NCI-H2171 treated with DMSO at 0.1 percent for 48 hours (cell line): ENCODE results near the gene KLHL26.

Experiments used
- DNase-seq: peaks from one replicate; lab custom pipeline; 2025; lab: John Stamatoyannopoulos, UW

The KLHL26 gene

DNA sequence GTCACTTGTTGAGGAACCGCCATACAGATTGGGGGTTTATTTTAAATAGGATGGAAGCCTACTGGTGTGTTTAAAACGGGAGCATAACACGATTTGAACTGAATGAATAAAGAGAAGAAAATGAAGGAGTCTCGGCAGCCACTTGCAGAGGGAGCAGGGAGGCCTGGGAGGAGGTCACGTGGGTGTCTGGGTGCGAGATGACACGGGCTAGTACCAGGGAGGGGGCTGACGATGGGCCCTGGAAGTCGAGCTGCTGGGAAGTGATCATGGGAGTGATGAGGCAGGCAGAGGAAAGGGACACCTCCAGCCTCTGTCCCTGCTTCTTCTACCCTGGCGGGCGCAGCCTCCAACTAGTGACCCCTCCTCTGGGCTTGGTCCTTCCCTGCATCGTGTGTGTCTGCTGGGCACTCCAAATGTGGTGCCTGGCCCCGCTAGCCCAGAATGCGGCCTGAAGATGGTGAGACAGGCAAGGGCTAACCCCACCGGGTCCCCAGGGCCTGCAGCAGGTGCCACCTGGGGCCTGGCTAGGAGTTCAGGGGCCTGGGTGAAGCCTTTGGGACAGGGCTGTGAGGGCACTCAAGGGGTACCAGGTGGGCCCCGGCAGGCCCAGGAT is 82.1 kb downstream of the KLHL26 start:
- DNase-seq = no peak

DNA sequence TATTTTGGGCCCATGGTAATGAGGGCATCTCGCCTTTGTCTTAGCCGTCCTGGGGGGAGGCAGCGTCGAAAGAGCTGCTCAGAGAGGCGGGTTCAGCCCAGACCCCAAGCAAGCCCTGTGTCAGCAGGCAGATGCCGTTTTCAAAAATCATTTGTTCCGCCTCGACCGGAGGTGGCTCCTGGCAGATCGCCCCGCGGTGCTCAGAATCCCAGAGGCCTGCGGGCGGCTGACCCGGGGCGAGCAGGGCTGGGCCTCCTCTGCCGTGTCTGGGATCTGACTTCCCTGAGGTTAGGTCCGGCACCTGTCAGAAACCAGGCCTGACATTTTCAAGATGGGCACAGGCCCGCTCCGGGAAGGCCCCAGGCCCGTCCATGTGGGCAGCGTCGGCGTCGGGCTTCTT is 82.7 kb downstream of the KLHL26 start:
- no peak for DNase-seq
